NOMO-1 treated with dmso at 0.1 percent for 144 hours (cell line): ENCODE results near the gene DNTT.
A peak's percentile ranks its signal among the peaks of the same experiment; 100 is the strongest.
"Not testable (repeated sequence)": the region's sequence is repeated elsewhere in the genome, so short reads cannot be mapped to it uniquely, and the experiment has no call there.

Experiments used
- DNase-seq: peaks from one replicate; lab custom pipeline; 2025; ENCODE audit not compliant: unreplicated experiment; lab: John Stamatoyannopoulos, UW

Gene DNTT

DNA sequence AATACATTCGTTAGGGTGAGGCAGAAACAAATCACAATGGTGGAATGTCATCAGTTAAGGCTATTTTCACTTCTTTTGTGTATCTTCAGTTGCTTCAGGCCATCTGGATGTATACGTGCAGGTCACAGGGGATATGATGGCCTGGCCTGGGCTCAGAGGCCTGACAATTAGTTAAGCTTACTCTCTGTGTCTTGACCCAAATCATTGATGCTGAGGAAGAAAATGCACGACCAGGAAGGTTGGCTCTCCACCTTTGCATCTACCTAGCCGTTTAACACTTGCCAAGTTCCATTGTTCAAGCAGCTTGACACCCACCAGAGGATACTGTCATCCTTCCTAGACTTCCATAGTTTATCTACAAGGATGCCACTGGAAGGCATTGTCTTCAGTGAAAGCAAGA, 4.6 kb downstream of the DNTT start:
- not testable (repeated sequence) for DNase-seq

GRCh38 chr10:96309628-96310320, 5.5 kb downstream of the DNTT start:
- DNase-seq: no peak

DNA sequence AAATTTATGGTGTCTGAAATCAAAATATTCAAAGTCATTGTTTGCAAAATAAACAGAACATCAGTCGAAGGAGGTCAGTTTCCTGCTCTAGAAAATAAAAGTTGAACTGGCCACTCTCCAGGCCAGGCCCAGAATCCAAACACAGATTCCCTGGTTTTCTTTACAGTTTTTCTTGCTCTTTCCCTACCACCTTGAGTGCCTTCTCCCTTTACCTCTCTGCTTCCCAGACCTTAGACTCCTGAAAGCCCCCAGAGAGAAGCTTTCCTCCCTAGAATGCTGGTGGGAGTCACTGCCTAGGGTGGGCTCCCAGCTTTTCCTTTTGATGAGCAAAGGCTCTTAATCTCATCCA, 6.1 kb downstream of the DNTT start:
- DNase-seq: no peak

GRCh38 chr10:96311180-96311715, 7.0 kb downstream of the DNTT start:
- no peak for DNase-seq

GRCh38 chr10:96313344-96313743, 9.1 kb downstream of the DNTT start:
- no peak for DNase-seq

- DNase-seq: no peak
These were observed 13.0 kb downstream of the DNTT start for GRCh38 chr10:96317067-96317833.

DNA sequence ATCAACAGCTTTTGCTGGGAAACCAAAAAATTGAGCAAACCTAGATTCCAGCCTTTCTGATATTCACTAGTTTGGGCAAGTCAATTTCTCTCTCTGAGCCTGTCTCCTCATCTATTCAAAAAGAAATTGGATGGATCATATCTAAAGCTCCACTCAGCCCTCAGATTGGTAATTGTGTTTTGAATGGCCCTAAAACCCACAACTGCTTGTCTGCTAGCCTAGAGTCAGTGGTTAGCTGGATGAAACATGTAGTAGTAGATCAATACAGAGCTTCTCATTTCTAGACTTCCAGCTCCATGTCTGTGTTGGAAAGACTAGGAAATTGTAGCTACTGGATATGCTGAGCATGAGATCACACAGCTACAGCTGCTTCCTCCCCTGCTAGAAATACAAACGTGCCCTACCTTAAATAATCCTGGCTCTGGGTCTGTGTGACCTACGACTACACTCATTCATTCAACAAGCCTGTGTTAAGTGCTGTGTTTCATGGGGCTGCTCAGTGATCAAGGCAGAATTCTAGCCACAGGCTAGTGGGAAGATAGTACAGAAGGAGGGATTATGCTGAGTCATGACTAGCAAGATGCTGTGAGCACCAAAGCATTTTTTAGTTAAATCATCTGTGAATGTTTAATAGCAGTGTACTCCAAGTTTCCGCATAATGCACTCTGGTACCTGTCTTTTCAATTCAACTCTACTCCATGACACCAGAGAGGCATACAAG, 15.7 kb downstream of the DNTT start:
- DNase-seq: no peak

- DNase-seq: no peak
These were observed 17.6 kb downstream of the DNTT start for GRCh38 chr10:96321822-96322221.

- DNase-seq: no peak
These were observed 18.0 kb downstream of the DNTT start for GRCh38 chr10:96322275-96322674.

GRCh38 chr10:96324447-96324846, 20.2 kb downstream of the DNTT start:
- DNase-seq: no peak

DNA sequence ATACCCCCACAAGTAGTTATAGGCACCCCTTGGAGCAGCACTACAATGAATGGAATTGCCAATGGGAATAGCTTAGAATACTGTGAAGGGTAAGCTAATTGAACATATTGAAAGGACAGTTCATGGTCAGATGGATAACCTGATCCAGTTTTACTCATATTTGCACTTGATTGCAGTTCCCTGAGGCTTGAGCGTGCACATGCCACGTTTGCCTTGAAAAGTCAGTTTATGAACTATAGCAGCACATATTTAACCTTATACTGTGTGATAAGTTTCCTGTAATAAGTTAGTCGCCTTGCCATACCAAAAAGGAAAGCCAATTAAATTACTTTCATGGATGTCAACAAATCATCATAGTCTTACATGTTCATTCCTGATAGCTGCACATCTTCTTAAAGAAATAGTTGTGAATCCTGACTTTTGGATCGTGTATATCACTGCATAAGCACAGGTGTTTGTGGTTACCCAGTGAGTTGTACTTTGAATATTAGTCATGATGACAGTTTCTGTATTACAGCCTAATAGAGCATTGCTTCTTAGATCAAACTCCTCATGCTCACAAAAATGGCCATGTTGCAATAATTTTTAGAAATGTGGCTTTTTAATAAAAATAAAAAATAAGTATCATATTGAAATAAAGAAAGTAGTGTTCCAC, 21.6 kb downstream of the DNTT start:
- DNase-seq: no peak

- DNase-seq: no peak
These were observed 23.2 kb downstream of the DNTT start for GRCh38 chr10:96327462-96327861.

DNA sequence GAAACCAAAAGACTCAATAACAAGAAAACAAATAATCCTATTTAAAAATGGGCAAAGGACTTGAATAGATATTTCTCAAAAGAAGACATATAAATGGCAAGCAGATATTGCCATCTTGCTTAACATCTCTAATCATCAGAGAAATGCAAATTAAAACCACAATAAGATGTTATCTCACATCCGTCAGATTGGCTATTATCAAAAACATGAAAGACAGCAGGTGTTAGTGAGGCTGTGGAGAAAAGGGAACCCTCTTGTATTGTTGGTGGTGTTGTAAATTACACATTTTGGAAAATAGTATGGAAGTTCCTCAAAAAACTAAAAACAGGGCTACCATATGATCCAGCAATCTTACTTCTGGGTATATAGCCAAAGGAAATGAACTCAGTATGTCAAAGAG, 28.9 kb downstream of the DNTT start:
- DNase-seq: no peak

DNA sequence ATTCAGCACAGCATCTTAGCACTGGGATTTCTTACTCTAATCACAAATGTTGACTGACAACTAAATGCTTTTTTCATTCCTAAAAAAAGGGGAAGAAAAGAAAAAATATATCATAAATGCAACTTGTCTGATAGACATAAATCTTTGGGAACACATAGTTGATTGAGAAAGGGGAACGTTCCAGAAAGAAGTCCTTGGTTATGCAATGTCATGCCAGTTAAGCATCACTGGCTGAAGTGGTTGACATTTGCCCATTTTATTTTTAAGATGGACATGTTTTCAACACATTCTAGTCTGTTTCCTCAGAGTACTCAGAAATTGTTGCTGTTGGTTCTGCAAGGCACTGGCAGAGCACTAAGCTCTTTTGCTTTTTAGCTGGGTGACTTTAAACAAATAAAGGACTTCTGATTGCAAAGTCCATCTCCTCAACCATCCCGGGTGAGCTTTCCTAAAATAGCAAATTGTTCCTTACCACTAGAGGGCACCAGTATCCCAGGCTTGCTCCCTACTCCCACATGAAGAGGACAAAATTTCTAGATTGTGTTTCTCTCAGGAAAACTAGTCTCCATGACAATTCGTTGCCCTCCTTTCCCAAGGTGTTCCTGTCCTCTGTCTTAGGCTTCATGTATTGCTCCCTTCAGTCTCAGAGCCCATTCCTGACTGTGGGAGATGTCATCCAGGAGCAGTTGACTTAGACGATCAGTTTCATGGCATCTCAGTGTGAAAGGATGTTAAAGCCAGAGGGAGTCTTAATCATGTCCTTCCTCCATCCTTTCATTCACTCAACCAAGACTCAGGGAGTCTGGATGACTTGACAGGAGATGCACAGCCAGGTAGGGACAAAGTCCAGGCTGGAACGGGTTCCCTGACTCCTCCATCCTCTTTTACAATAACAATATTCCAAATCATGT, 30.6 kb downstream of the DNTT start:
- no peak for DNase-seq

GRCh38 chr10:96337106-96337505, 32.9 kb downstream of the DNTT start:
- no peak for DNase-seq

DNA sequence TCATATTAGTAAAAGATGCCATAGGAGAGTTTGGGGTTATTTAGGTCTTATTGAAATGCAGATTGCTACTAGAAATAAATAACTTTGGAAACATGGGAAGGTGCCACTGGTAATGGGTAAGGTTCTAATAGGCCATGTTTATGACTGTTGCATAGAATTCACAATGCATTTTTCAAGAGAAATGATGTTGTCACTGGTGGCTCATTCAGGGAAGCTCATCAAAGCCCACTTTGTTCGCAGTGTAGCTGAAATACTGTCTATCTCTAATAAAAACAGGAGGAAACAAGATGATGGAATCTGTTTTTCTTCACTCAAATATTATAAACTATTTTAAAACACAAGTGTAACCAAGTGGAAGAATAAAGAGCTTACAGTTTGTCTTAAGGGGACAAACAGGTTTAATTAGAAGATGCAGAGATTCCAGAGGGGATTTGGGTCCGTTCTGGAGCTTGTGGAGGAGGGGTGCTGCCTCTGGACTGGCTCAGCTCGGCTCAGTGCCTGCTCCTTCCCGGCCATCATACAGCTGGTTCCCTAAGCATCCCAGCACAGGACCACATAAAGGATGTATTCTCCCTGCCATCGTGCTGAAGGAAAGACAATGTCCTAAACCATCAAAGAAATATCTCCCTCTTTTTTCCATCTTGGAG, 34.2 kb downstream of the DNTT start:
- DNase-seq: no peak

- no peak for DNase-seq
These were observed 35.1 kb downstream of the DNTT start for GRCh38 chr10:96339383-96339782.

GRCh38 chr10:96339956-96340904, 36.0 kb downstream of the DNTT start:
- DNase-seq: peak; percentile 40
